Retinal pigment epithelial cell (primary cell): ENCODE results near the gene MAL.
"Not testable (repeated sequence)": the region's sequence is repeated elsewhere in the genome, so short reads cannot be mapped to it uniquely, and the experiment has no call there.

Source experiments
- DNase-seq: peaks from one replicate; pipeline ENCODE4 v3.0.0-alpha.2; 2010; ENCODE audit warnings: low read depth
- H3K4me3 ChIP-seq: 2 replicates; pipeline ENCODE4 v1.5.1; 2011; ENCODE audit warnings: mild to moderate bottlenecking, low read length, control low read depth, moderate library complexity
- TF ChIP-seq, protein P1 (sequence below): conservative IDR thresholded peaks from 2 replicates; pipeline ENCODE4 v1.5.1; 2011; ENCODE audit warnings: low read depth, low read length, control low read depth, inconsistent platforms

Gene MAL

DNA sequence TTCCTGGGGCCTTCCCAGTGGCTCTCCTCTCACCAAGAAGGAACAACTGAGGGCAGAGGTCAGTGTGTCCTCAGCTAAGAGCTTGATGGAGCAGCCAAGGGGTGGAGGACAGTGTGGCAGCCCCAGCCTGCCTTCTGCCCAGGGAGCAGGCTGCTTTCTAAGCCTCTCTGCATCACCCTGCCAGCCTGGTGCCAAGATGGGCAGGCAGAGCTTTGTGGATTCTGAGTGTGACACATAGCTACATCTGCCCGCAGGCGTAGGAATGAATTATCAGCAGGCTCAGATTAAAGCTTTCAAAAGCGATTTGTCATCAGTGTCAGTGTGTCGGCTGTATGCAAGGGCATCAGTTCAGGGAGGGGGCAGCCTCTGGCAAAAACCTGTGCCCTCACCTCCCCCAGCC is 8.7 kb downstream of the MAL start:
- no peak for DNase-seq
- TF ChIP-seq, protein P1, sequence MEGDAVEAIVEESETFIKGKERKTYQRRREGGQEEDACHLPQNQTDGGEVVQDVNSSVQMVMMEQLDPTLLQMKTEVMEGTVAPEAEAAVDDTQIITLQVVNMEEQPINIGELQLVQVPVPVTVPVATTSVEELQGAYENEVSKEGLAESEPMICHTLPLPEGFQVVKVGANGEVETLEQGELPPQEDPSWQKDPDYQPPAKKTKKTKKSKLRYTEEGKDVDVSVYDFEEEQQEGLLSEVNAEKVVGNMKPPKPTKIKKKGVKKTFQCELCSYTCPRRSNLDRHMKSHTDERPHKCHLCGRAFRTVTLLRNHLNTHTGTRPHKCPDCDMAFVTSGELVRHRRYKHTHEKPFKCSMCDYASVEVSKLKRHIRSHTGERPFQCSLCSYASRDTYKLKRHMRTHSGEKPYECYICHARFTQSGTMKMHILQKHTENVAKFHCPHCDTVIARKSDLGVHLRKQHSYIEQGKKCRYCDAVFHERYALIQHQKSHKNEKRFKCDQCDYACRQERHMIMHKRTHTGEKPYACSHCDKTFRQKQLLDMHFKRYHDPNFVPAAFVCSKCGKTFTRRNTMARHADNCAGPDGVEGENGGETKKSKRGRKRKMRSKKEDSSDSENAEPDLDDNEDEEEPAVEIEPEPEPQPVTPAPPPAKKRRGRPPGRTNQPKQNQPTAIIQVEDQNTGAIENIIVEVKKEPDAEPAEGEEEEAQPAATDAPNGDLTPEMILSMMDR: no peak
- no peak overlapping the region for H3K4me3 ChIP-seq

GRCh38 chr2:95034818-95035217 is 9.3 kb downstream of the MAL start:
- H3K4me3 ChIP-seq: no peak overlapping the region
- TF ChIP-seq, protein P1: no peak
- DNase-seq: no peak

- no peak overlapping the region for H3K4me3 ChIP-seq
- DNase-seq: no peak
- TF ChIP-seq, protein P1: no peak
These were observed 11.3 kb downstream of the MAL start for GRCh38 chr2:95036596-95037383.

- TF ChIP-seq, protein P1: no peak
- DNase-seq: no peak
- H3K4me3 ChIP-seq: no peak overlapping the region
These were observed 11.9 kb downstream of the MAL start for GRCh38 chr2:95037384-95037839.

- not testable (repeated sequence) for DNase-seq, H3K4me3 ChIP-seq
These were observed 12.5 kb downstream of the MAL start for GRCh38 chr2:95037841-95038585.

- H3K4me3 ChIP-seq: no peak overlapping the region
- TF ChIP-seq, protein P1: no peak
- no peak for DNase-seq
These were observed 13.3 kb downstream of the MAL start for GRCh38 chr2:95038635-95039298.

DNA sequence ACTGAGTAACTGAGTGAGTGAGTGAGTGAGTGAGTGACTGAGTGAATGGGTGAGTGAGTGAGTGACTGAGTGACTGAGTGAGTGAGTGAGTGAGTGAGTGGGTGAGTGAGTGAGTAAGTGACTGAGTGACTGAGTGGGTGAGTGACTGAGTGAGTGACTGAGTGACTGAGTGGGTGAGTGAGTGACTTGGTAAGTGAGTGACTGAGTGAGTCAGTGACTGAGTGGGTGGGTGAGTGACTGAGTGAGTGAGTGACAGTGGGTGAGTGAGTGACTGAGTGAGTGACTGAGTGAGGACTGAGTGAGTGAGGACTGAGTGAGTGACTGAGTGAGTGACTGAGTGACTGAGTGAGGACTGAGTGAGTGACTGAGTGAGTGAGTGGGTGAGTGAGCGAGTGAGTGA is 13.9 kb downstream of the MAL start:
- no peak overlapping the region for H3K4me3 ChIP-seq
- DNase-seq: no peak
- TF ChIP-seq, protein P1: no peak
